ENCODE data around the gene NIFK. TPM values are rescaled to one million over a fixed set of nuclear protein-coding genes. Genes with fewer than 3 reads are reported as not detected.
A peak's percentile ranks its signal among the peaks of the same experiment; 100 is the strongest.
"Not testable (repeated sequence)": the region's sequence is repeated elsewhere in the genome, so short reads cannot be mapped to it uniquely, and the experiment has no call there.

The NIFK gene
- total and polyA plus RNA-seq, 7 donors: 19.9 to 51.2 (median 27.5) TPM

DNA sequence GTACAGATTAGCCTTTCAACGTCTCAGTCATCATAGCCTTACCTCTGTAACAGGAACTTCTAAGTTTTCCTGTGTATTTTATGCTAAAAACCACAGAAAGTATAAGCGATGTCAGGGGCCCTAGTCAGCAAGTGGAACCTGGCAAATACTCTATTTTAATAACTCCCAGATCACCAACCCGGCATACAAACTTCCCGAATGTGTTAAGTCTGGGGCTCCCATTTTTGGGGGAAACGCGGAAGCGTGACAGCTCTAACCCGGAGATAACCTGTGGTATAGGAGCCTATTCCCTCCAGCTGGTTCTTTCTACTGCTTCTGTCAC, 574 bp downstream of the NIFK start:
- no peak for DNase-seq
- Histone ChIP-seq H3K4me3 (peak overlapping the region; percentile 77 to 98 (median 91)), H3K4me1 (peaks cover 0 to 18% (median 13%) of the 10 kb centered on the region in 4 donors), H3K27me3 (no peaks in the 10 kb centered on the region), H3K27ac (peak overlapping the region; percentile 82 to 91 (median 86)), H3K9me3 (no peaks in the 10 kb centered on the region), H3K36me3 (peaks cover 7 to 37% (median 16%) of the 10 kb centered on the region in 4 donors)
- 0% methylated on average over 8 of the region's 8 CpGs for WGBS, 2 donors
- intact Hi-C loops (cut with DNase I): loop anchor here (1.0 to 2.0 kb wide), 3 partner anchors 19 to 205 kb away; partner anchors contain the start of genes CLASP1, RNU4ATAC and TSN
- TF ChIP-seq POLR2AphosphoS5 (IDR thresholded peaks at IDR 0.05) (no peak), EP300 (IDR thresholded peaks at IDR 0.05) (no peak), POLR2A (IDR thresholded peaks at IDR 0.05) (no peak)
- TF ChIP-seq, protein P1, sequence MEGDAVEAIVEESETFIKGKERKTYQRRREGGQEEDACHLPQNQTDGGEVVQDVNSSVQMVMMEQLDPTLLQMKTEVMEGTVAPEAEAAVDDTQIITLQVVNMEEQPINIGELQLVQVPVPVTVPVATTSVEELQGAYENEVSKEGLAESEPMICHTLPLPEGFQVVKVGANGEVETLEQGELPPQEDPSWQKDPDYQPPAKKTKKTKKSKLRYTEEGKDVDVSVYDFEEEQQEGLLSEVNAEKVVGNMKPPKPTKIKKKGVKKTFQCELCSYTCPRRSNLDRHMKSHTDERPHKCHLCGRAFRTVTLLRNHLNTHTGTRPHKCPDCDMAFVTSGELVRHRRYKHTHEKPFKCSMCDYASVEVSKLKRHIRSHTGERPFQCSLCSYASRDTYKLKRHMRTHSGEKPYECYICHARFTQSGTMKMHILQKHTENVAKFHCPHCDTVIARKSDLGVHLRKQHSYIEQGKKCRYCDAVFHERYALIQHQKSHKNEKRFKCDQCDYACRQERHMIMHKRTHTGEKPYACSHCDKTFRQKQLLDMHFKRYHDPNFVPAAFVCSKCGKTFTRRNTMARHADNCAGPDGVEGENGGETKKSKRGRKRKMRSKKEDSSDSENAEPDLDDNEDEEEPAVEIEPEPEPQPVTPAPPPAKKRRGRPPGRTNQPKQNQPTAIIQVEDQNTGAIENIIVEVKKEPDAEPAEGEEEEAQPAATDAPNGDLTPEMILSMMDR (IDR thresholded peaks at IDR 0.05): no peak

DNA sequence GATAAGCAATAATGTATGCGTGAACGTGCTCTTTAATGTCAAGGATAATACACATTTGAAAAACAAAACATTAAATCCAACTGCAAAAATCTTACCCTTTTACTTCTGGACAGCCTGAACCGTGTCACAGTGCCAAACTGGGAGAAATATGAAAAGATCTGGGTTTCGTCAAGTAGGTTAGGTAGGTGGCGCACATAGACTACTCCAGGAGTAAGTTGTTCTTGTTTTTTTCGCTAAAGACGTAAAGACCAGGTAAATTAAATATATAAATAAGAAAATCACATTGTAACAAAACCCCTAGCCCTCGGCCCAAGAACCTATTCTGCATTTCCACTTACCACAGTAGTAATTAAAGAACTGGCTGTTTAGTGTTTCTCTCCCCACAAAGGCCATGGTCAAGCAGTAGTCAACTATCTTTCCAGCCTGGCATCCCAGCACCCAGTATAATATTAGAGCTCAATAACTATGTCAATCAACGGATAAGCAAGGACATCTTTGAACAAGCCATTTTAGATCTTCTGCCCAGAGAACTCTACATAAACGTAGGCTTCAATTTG, 1.1 kb downstream of the NIFK start:
- peaks cover 7 to 42% (median 19%) of the 10 kb centered on the region in 4 donors for H3K36me3 ChIP-seq
- H3K4me3 ChIP-seq: peak overlapping the region; percentile 77 to 98 (median 91)
- peaks cover 0 to 18% (median 13%) of the 10 kb centered on the region in 4 donors for H3K4me1 ChIP-seq
- DNase-seq: no peak
- intact Hi-C loops (cut with DNase I): loop anchor here (1.0 to 2.0 kb wide), 3 partner anchors 20 to 205 kb away; partner anchors contain the start of genes CLASP1, RNU4ATAC and TSN
- TF ChIP-seq POLR2AphosphoS5 (IDR thresholded peaks at IDR 0.05) (no peak), EP300 (IDR thresholded peaks at IDR 0.05) (no peak), POLR2A (IDR thresholded peaks at IDR 0.05) (no peak)
- TF ChIP-seq, protein P1 (IDR thresholded peaks at IDR 0.05): no peak
- no peaks in the 10 kb centered on the region for H3K27me3 ChIP-seq
- WGBS, 2 donors: 9 to 23% methylated on average over 10 of the region's 10 CpGs
- H3K9me3 ChIP-seq: no peaks in the 10 kb centered on the region
- H3K27ac ChIP-seq: peak overlapping the region; percentile 82 to 91 (median 86)

DNA sequence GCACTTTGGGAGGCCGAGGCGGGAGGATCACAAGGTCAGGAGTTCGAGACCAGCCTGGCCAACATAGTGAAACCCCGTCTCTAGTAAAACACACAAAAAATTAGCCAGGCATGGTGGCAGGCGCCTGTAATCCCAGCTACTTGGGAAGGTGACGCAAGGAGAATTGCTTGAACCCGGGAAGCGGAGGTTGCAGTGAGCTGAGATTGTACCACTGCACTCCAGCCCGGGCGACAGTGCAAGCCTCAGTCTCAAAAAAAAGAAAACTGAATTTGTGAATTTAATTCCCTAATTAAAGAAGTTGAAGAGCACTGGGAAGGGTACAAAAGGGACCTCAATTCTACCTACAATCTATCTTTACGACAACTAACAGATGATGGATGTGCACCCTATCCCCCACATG, 2.1 kb downstream of the NIFK start:
- WGBS, 2 donors: 94 to 96% methylated on average over 11 of the region's 11 CpGs
- H3K36me3 ChIP-seq: peaks cover 13 to 53% (median 30%) of the 10 kb centered on the region in 4 donors
- H3K27ac ChIP-seq; intact Hi-C loops (cut with DNase I); H3K9me3 ChIP-seq; DNase-seq; H3K27me3 ChIP-seq; H3K4me3 ChIP-seq: not testable (repeated sequence)
- peaks cover 0 to 18% (median 13%) of the 10 kb centered on the region in 4 donors for H3K4me1 ChIP-seq

DNA sequence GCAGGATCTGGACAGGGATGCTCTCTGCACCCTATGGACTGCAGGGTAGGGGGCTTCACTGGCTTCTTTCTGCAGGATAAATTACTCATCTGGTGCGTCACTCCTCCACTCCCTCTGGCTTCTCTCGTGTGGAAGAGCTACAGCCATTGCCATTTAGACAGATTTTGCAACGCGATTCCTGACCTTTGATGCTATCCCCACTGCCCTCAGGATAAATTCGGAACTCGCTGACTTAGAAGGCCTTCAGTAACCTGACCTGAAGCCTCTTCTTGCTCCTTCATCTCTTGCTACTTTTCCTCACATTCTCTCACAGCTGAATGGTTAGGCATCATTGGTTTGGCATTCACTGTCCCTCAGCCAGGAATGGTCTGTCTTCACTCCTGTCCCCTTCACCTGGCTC, 5.3 kb downstream of the NIFK start:
- TF ChIP-seq POLR2AphosphoS5 (IDR thresholded peaks at IDR 0.05) (no peak), POLR2A (IDR thresholded peaks at IDR 0.05) (no peak), EP300 (IDR thresholded peaks at IDR 0.05) (no peak)
- TF ChIP-seq, protein P1 (IDR thresholded peaks at IDR 0.05): no peak
- Histone ChIP-seq H3K9me3 (no peaks in the 10 kb centered on the region), H3K4me3 (no peak overlapping the region), H3K27me3 (no peaks in the 10 kb centered on the region), H3K27ac (no peak overlapping the region), H3K4me1 (peaks cover 0 to 13% (median 11%) of the 10 kb centered on the region in 4 donors), H3K36me3 (peaks cover 20 to 84% (median 55%) of the 10 kb centered on the region in 4 donors)
- no peak for DNase-seq
- WGBS, 2 donors: 81 to 85% methylated on average over 6 of the region's 6 CpGs
- intact Hi-C loops (cut with DNase I): no loop called here

DNA sequence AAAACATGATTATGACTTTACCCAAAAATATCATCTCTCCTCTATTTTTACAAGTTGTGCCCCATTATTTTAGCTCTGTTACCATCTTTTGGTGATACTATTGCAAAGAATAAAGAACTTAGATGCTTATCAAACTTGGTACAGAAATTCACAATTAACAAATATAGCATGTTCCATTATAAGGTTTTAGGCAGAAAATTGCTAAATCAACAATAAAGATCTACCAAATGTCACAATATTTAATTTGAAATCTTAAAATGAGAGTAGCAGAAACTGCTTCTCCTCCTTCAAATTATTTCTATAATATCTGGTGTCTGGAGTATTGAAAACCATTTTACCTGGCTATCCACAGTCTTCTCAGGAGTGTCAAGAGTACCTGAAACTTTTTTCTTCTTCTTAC, 8.7 kb downstream of the NIFK start:
- H3K4me3 ChIP-seq: no peak overlapping the region
- H3K9me3 ChIP-seq: no peaks in the 10 kb centered on the region
- H3K36me3 ChIP-seq: peaks cover 20 to 66% (median 51%) of the 10 kb centered on the region in 4 donors
- no peaks in the 10 kb centered on the region for H3K4me1 ChIP-seq
- TF ChIP-seq EP300 (IDR thresholded peaks at IDR 0.05) (no peak), POLR2AphosphoS5 (IDR thresholded peaks at IDR 0.05) (no peak), POLR2A (IDR thresholded peaks at IDR 0.05) (no peak)
- TF ChIP-seq, protein P1 (IDR thresholded peaks at IDR 0.05): no peak
- no peak overlapping the region for H3K27ac ChIP-seq
- H3K27me3 ChIP-seq: no peaks in the 10 kb centered on the region
- intact Hi-C loops (cut with DNase I): no loop called here
- DNase-seq: no peak

All from sigmoid colon (tissue), 7 donors.